GM10266 (cell line): Measurements from ENCODE around the gene MAP3K4.

Experiments used
- DNase-seq: peaks from one replicate; pipeline ENCODE4 v3.0.0; 2012; ENCODE audit errors: extremely low spot score
- TF ChIP-seq, protein P1 (sequence below): IDR thresholded peaks from 2 replicates; pipeline ENCODE4 v1.5.1; 2012; ENCODE audit warnings: mild to moderate bottlenecking, low read depth; ENCODE audit not compliant: control insufficient read depth, insufficient read depth; ENCODE audit errors: missing control alignments

The MAP3K4 gene

DNA sequence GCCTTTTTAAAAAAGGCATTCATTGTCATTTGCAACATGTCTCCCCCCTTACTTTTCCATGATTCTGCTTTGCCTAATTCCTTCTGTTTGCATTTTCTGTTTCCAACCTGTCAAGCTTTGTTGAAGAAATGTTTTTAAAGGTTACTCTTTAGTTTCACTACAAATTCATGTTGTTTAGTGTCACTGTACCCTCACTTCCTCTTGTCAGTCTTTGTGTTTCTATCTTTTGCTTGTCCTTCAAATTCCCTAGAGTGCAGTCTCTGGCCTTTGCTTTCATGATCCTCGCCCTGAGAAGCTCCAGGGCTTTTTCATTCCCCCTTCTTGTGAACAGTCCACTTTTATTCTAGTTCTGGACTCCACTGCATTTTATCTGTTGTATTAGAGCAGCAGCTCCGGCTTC is 90.6 kb downstream of the MAP3K4 start:
- no peak for DNase-seq
- TF ChIP-seq, protein P1, sequence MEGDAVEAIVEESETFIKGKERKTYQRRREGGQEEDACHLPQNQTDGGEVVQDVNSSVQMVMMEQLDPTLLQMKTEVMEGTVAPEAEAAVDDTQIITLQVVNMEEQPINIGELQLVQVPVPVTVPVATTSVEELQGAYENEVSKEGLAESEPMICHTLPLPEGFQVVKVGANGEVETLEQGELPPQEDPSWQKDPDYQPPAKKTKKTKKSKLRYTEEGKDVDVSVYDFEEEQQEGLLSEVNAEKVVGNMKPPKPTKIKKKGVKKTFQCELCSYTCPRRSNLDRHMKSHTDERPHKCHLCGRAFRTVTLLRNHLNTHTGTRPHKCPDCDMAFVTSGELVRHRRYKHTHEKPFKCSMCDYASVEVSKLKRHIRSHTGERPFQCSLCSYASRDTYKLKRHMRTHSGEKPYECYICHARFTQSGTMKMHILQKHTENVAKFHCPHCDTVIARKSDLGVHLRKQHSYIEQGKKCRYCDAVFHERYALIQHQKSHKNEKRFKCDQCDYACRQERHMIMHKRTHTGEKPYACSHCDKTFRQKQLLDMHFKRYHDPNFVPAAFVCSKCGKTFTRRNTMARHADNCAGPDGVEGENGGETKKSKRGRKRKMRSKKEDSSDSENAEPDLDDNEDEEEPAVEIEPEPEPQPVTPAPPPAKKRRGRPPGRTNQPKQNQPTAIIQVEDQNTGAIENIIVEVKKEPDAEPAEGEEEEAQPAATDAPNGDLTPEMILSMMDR = no peak

GRCh38 chr6:161085246-161085645 is 93.7 kb downstream of the MAP3K4 start:
- DNase-seq = no peak
- TF ChIP-seq, protein P1 = no peak

- TF ChIP-seq, protein P1 = no peak
- no peak for DNase-seq
Observed at GRCh38 chr6:161088676-161089328, 97.2 kb downstream of the MAP3K4 start.

GRCh38 chr6:161091151-161091550 is 99.6 kb downstream of the MAP3K4 start:
- TF ChIP-seq, protein P1 = no peak

DNA sequence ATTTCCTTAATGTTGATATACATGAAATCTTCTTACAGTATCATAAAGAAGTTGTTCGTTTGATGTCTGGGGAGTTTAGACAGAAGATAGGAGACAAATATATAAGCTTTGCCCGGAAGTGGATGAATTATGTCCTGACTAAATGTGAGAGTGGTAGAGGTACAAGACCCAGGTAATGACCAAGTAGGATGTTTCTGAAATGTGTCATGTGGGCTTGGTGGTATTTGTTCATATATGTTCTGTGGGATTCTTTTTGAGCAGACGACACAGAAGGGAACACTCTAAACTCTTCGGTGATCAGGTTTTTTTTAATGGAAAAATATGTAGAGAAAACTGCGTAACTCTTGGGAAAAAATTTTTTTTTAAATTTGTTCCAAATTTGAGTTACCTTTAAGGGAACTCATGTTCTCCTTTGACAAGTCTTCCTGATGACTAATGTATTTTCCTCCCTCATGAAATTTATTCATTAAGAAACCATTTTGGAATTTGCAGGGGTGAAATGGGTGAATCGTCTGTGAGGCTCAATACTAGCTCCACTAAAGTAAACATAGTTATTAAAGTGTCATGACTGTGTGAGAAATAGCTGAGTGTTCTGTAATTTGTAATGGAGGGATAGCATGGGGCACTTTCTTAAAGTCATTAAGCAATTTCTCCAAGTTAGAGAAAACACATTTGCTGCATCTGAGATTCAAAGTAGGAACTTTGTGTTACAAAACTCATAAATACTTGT is 100.6 kb downstream of the MAP3K4 start:
- TF ChIP-seq, protein P1 = no peak
- no peak for DNase-seq

More at GRCh38 chr6:161091151-161091550, 99.6 kb downstream of the MAP3K4 start:
- no peak for DNase-seq

GRCh38 chr6:161094955-161095354 is 103.4 kb downstream of the MAP3K4 start:
- TF ChIP-seq, protein P1 = no peak
- no peak for DNase-seq

DNA sequence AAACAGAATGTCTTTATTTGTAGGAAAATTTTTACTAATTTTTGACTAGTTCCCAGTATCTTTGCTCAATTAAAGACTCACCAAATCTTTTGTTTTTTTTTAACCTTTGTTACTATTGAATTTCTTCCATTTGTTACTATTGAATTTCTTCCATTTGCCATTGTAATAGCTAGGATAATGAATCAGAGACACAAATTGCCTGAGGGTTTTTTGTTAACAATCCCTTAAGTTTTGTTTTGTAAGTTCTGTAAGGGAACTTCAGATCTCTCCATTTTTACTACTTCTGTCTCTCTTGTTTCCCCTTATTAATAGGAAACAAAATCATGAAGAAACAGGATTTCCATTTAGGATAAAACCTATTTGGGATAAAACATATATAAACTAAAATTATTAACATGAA is 104.3 kb downstream of the MAP3K4 start:
- TF ChIP-seq, protein P1 = no peak
- DNase-seq = no peak
